K562 (cell line): ENCODE results near the gene CLUH. TPM values are rescaled to one million over a fixed set of nuclear protein-coding genes. Genes with fewer than 3 reads are reported as not detected.
A peak's percentile ranks its signal among the peaks of the same experiment; 100 is the strongest.

Experiments used
- CREM ChIP-seq: IDR thresholded peaks from 2 replicates; pipeline ENCODE4 v1.6.1; 2014; ENCODE audit warnings: antibody characterized with exemption, low read depth
- CTBP1 ChIP-seq: fragments of 450-650 bp; IDR thresholded peaks from 2 replicates; pipeline ENCODE4 v1.6.1; 2016; ENCODE audit warnings: borderline replicate concordance
- DMBX1 ChIP-seq: fragments of 250-450 bp; sonication (Bioruptor Pico); IDR thresholded peaks from 2 replicates; pipeline ENCODE4 v1.8.0; 2022; ENCODE audit warnings: inconsistent platforms, mild to moderate bottlenecking, moderate library complexity, borderline replicate concordance
- EHMT2 ChIP-seq: fragments of 450-650 bp; IDR thresholded peaks from 2 replicates; pipeline ENCODE4 v1.6.1; 2018; ENCODE audit warnings: antibody characterized with exemption
- ETV6 ChIP-seq, 3 experiments: fragments of 150-350 bp in 1 of 3; sonication (generic) in 1 of 3; formaldehyde crosslinking in 1 of 3; IDR thresholded peaks; 2 replicates each; pipeline versions ENCODE4 v1.6.1 to v1.8.0; 2014 to 2022; ENCODE audit warnings: borderline replicate concordance in 2 of 3, low read depth in 2 of 3, antibody characterized with exemption in 1 of 3, low read length in 1 of 3, mild to moderate bottlenecking in 1 of 3, missing genetic modification reagents in 1 of 3
- EWSR1 ChIP-seq: fragments of 450-650 bp; IDR thresholded peaks from 2 replicates; pipeline ENCODE4 v1.6.1; 2018; ENCODE audit warnings: borderline replicate concordance, mild to moderate bottlenecking, low read depth, moderate library complexity; ENCODE audit not compliant: partially characterized antibody
- GABPB2 ChIP-seq: fragments of 250-450 bp; sonication (Bioruptor Pico); conservative IDR thresholded peaks from 2 replicates; pipeline ENCODE4 v1.5.1; 2021; ENCODE audit warnings: mild to moderate bottlenecking
- HEY1 ChIP-seq: fragments of 250-450 bp; sonication (Bioruptor Pico); IDR thresholded peaks from 2 replicates; pipeline ENCODE4 v1.5.0; 2020; ENCODE audit warnings: mild to moderate bottlenecking, moderate library complexity, borderline replicate concordance
- JUNB ChIP-seq: fragments of 450-650 bp; formaldehyde crosslinking; conservative IDR thresholded peaks from 2 replicates; pipeline ENCODE4 v1.4.0; 2020; ENCODE audit warnings: mild to moderate bottlenecking
- LCOR ChIP-seq: sonication (generic); formaldehyde crosslinking; IDR thresholded peaks from 2 replicates; pipeline ENCODE4 v1.8.0; 2022; ENCODE audit warnings: mild to moderate bottlenecking, missing genetic modification reagents
- NBN ChIP-seq: fragments of 450-650 bp; IDR thresholded peaks from 2 replicates; pipeline ENCODE4 v1.6.1; 2016; ENCODE audit warnings: low read depth, mild to moderate bottlenecking
- NCOA4 ChIP-seq: fragments of 450-650 bp; IDR thresholded peaks from 2 replicates; pipeline ENCODE4 v1.6.1; 2018; ENCODE audit warnings: mild to moderate bottlenecking; ENCODE audit not compliant: partially characterized antibody
- NONO ChIP-seq, 2 experiments: fragments of 200-400 bp in 1 of 2; fragments of 450-650 bp in 1 of 2; formaldehyde crosslinking in 1 of 2; IDR thresholded peaks; 2 replicates each; pipeline ENCODE4 v1.6.1; 2017; ENCODE audit warnings: low read depth in 2 of 2, mild to moderate bottlenecking in 2 of 2, moderate library complexity in 2 of 2, low read length in 1 of 2
- ZBTB40 ChIP-seq, 2 experiments: fragments of 450-650 bp in 1 of 2; sonication (generic) in 1 of 2; formaldehyde crosslinking in 1 of 2; IDR thresholded peaks; 2 replicates each; pipeline versions ENCODE4 v1.7.1 to v1.9.0; 2016 to 2022; ENCODE audit warnings: inconsistent platforms in 1 of 2, mild to moderate bottlenecking in 1 of 2, missing genetic modification reagents in 1 of 2
- ZMIZ1 ChIP-seq, 2 experiments: fragments of 150-350 bp in 1 of 2; IDR thresholded peaks; 2 replicates each; pipeline ENCODE4 v1.6.1; 2012 to 2016; ENCODE audit warnings: low read depth in 2 of 2, low read length in 2 of 2, mild to moderate bottlenecking in 1 of 2, moderate library complexity in 1 of 2
- polyA plus RNA-seq, 8 experiments: library from polyadenylated mRNA; depleted of rRNA in 4 of 8; stranded (reverse) in 5 of 8; unstranded in 3 of 8; fragments of >200 nt; fragmentation: Nextera tagmentation in 2 of 8; fragmentation: Illumina TruSeq in 1 of 8; extraction: Ambion mirVana in 2 of 8; extraction: Trizol in 1 of 8; gene quantifications; 2 replicates each; pipeline versions ENCODE4 v1.2.1 to v1.2.3, GENCODE V29; 2011 to 2014; ENCODE audit warnings: inconsistent platforms in 1 of 8, missing spikeins in 1 of 8
- total RNA-seq, 7 experiments: library from RNA; depleted of rRNA in 6 of 7; stranded (reverse); fragments of >200 nt in 6 of 7; fragmentation: Illumina TruSeq in 2 of 7; extraction: Trizol in 2 of 7; gene quantifications; 2 replicates each; pipeline versions ENCODE4 v1.2.1 to v1.2.3, GENCODE V29; 2011 to 2021; ENCODE audit warnings: low replicate concordance in 1 of 7

CLUH gene
- total and polyA plus RNA-seq, 9 of the 15 experiments (the other 6 are each of a cell fraction or from before 2014, with no cell fraction given), result 0.21 to 140 (median 33.2) TPM

- TF ChIP-seq ZBTB40 (IDR thresholded peaks at IDR 0.05) (no peak), ZBTB40 (CRISPR knock-in tag; IDR thresholded peaks at IDR 0.05) (peak; percentile 17; the same call in 1 of the 2 replicates), NBN (no peak), EWSR1 (no peak), NCOA4 (no peak), LCOR (CRISPR knock-in tag) (peak; percentile 65; the same call in 1 of the 2 replicates), CREM (peak; percentile 55; the same call in 1 of the 2 replicates), ZMIZ1 (IDR thresholded peaks at IDR 0.05; ENCODE audit: low read depth in 2 of 2, low read length in 2 of 2) (no peak), ETV6 (IDR thresholded peaks at IDR 0.05; ENCODE audit: borderline replicate concordance in 1 of 2, low read depth in 2 of 2, low read length in 1 of 2) (no peak), ETV6 (CRISPR knock-in tag; IDR thresholded peaks at IDR 0.05; ENCODE audit: borderline replicate concordance) (no peak), HEY1 (CRISPR knock-in tag) (no peak), EHMT2 (peak; percentile 97), JUNB (CRISPR knock-in tag) (no peak), NONO (IDR thresholded peaks at IDR 0.05; ENCODE audit: low read depth in 2 of 2, low read length in 1 of 2) (no peak), CTBP1 (no peak), GABPB2 (CRISPR knock-in tag) (no peak), DMBX1 (CRISPR knock-in tag) (peak; percentile 42; the same call in 1 of the 2 replicates)
Observed at GRCh38 chr17:2749784-2750181, 38.2 kb upstream of the CLUH start (continued).
